Sigmoid colon (tissue), 7 donors: ENCODE data around the gene OTC. TPM values are rescaled to one million over a fixed set of nuclear protein-coding genes. Genes with fewer than 3 reads are reported as not detected.

ENCODE experiments used
- DNase-seq: peaks from one replicate; pipeline ENCODE4 v3.0.0-alpha.2; 2019
- H3K27ac ChIP-seq, 4 donors: fragments of 200-600 bp; sonication (generic); one replicate each; pipeline ENCODE4 v1.5.1; 2016 to 2019; ENCODE audit warnings: mild to moderate bottlenecking in 1 of 4
- H3K27me3 ChIP-seq, 3 donors: fragments of 200-600 bp; sonication (generic); one replicate each; pipeline ENCODE4 v1.5.1; 2019; ENCODE audit warnings: mild to moderate bottlenecking in 1 of 3
- H3K36me3 ChIP-seq, 4 donors: fragments of 200-600 bp; sonication (generic); one replicate each; pipeline ENCODE4 v1.5.1; 2016 to 2019
- H3K4me1 ChIP-seq, 4 donors: fragments of 200-600 bp; sonication (generic); one replicate each; pipeline ENCODE4 v1.5.1; 2017 to 2019
- H3K4me3 ChIP-seq, 4 donors: fragments of 200-600 bp; sonication (generic); one replicate each; pipeline ENCODE4 v1.5.1; 2017 to 2019; ENCODE audit warnings: mild to moderate bottlenecking in 2 of 4, moderate library complexity in 1 of 4
- H3K9me3 ChIP-seq, 4 donors: fragments of 200-600 bp in 3 of 4; sonication (generic) in 3 of 4; one replicate each; pipeline versions ENCODE4 v1.5.1 to v1.6.1; 2013 to 2019
- CTCF ChIP-seq, 4 experiments: fragments of 450-650 bp in 3 of 4; fragments of 200-600 bp in 1 of 4; IDR thresholded peaks; one replicate each; pipeline ENCODE4 v1.5.1; 2016 to 2019; ENCODE audit warnings: antibody characterized with exemption in 4 of 4, mild to moderate bottlenecking in 3 of 4, moderate library complexity in 2 of 4
- EP300 ChIP-seq, 4 donors: sonication (generic); formaldehyde crosslinking; IDR thresholded peaks; one replicate each; pipeline ENCODE4 v1.6.1; 2017; ENCODE audit warnings: antibody characterized with exemption in 4 of 4
- POLR2A ChIP-seq, 2 donors: fragments of 450-650 bp; IDR thresholded peaks; one replicate each; pipeline ENCODE4 v1.6.1; 2016; ENCODE audit warnings: antibody characterized with exemption in 2 of 2, mild to moderate bottlenecking in 2 of 2, moderate library complexity in 2 of 2
- POLR2AphosphoS5 ChIP-seq, 4 donors: sonication (generic); formaldehyde crosslinking; IDR thresholded peaks; one replicate each; pipeline ENCODE4 v1.6.1; 2017; ENCODE audit warnings: antibody characterized with exemption in 4 of 4
- WGBS, 2 donors: extraction: QIAGEN DNeasy Blood & Tissue Kit; methylation state at CpG; one replicate each; pipeline ENCODE4 v1.1.7; 2013; 5-methylcytosine and 5-hydroxymethylcytosine counted together
- intact Hi-C: fragments of 100-400 bp; cut with DNase I; formaldehyde crosslinking; loops from one replicate; pipeline ENCODE4 v1.15.1; 2023
- polyA plus RNA-seq, 3 donors: library from polyadenylated mRNA; stranded (reverse); fragments of 200-250 nt; gene quantifications; one replicate each; pipeline ENCODE4 v1.2.3, GENCODE V29; 2013
- total RNA-seq, 4 donors: library from RNA; depleted of rRNA; stranded (reverse); fragments of >200 nt; gene quantifications; one replicate each; pipeline ENCODE4 v1.1.0, GENCODE V29; 2016
- donor health status: healthy with polysubstance abuse.
- donor health status: Bipolar disorder and iron deficiency.
- donor health status: healthy.

Gene OTC
- total and polyA plus RNA-seq, 7 donors, result 0.49 to 5.3 (median 3.1) TPM; not detected in 1

- Histone ChIP-seq H3K9me3 (no peaks in the 10 kb centered on the region), H3K27me3 (no peaks in the 10 kb centered on the region), H3K4me1 (no peaks in the 10 kb centered on the region), H3K36me3 (no peaks in the 10 kb centered on the region), H3K4me3 (no peak overlapping the region), H3K27ac (no peak overlapping the region)
- intact Hi-C loops, result no loop called here
- no peak for DNase-seq
- TF ChIP-seq EP300 (IDR thresholded peaks at IDR 0.05) (no peak), CTCF (IDR thresholded peaks at IDR 0.05) (no peak), POLR2A (IDR thresholded peaks at IDR 0.05) (no peak), POLR2AphosphoS5 (IDR thresholded peaks at IDR 0.05) (no peak)
Measured at GRCh38 chrX:38409289-38409688, 56.9 kb downstream of the OTC start.

DNA sequence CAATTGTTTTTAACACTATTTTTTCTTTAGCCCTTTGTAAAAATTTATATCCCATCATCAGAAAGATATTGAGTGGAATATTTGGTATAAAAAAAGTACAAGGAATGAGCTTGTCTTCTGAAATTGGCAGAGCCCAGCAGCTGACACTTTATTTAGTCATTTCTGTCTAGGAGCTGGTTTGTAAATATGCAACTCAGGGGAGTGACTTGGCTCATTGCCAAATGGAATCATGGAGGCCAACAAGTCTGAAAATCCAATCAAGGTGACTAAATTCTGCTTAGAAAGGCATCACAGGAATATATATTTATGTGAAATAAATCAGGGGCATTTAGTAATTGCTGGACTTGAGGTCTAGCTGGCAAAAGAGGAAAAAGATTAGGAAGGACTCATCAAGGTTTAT is 74.4 kb downstream of the OTC start:
- DNase-seq, result no peak
- no peaks in the 10 kb centered on the region for H3K4me1 ChIP-seq
- TF ChIP-seq POLR2AphosphoS5 (IDR thresholded peaks at IDR 0.05), result no peak
- intact Hi-C loops, result no loop called here
- no peaks in the 10 kb centered on the region for H3K36me3 ChIP-seq
- H3K4me3 ChIP-seq, result no peak overlapping the region
- H3K27ac ChIP-seq, result no peak overlapping the region
- H3K27me3 ChIP-seq, result no peaks in the 10 kb centered on the region
- H3K9me3 ChIP-seq, result no peaks in the 10 kb centered on the region

DNA sequence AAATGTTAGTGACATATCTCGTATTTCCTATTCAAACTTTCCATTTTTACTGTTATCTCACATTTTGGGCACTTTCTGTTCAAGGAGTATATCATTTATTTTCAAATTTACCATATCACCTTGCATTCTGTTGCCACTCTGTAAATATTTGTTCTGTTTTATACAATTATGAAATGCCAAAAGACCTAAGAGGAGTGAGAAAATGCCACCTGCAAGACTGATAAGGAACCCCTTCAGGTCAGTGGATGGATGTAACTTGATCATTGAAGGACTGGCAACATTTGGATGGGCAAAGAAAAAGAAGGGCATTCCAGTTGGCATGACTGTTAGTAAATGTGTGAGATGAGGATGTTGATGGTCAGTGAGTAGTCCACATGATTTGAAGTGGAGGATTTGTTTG is 79.1 kb downstream of the OTC start:
- no peak for DNase-seq
- Histone ChIP-seq H3K36me3 (no peaks in the 10 kb centered on the region), H3K27ac (no peak overlapping the region), H3K9me3 (no peaks in the 10 kb centered on the region), H3K4me3 (no peak overlapping the region), H3K27me3 (no peaks in the 10 kb centered on the region), H3K4me1 (no peaks in the 10 kb centered on the region)
- 96 to 97% methylated on average over 1 of the region's 1 CpG for WGBS, 2 donors
- intact Hi-C loops, result no loop called here
- TF ChIP-seq POLR2A (IDR thresholded peaks at IDR 0.05) (no peak), POLR2AphosphoS5 (IDR thresholded peaks at IDR 0.05) (no peak), CTCF (IDR thresholded peaks at IDR 0.05) (no peak), EP300 (IDR thresholded peaks at IDR 0.05) (no peak)

GRCh38 chrX:38435130-38435529 is 82.7 kb downstream of the OTC start:
- intact Hi-C loops, result no loop called here
- no peaks in the 10 kb centered on the region for H3K9me3 ChIP-seq
- no peak overlapping the region for H3K27ac ChIP-seq
- H3K4me1 ChIP-seq, result no peaks in the 10 kb centered on the region
- H3K27me3 ChIP-seq, result no peaks in the 10 kb centered on the region
- WGBS, 2 donors, result 95 to 97% methylated on average over 1 of the region's 1 CpG
- no peak for TF ChIP-seq POLR2A (IDR thresholded peaks at IDR 0.05)
- TF ChIP-seq EP300 (IDR thresholded peaks at IDR 0.05), result no peak
- no peak for TF ChIP-seq POLR2AphosphoS5 (IDR thresholded peaks at IDR 0.05)
- TF ChIP-seq CTCF (IDR thresholded peaks at IDR 0.05), result no peak
- DNase-seq, result no peak
- H3K4me3 ChIP-seq, result no peak overlapping the region
- no peaks in the 10 kb centered on the region for H3K36me3 ChIP-seq

DNA sequence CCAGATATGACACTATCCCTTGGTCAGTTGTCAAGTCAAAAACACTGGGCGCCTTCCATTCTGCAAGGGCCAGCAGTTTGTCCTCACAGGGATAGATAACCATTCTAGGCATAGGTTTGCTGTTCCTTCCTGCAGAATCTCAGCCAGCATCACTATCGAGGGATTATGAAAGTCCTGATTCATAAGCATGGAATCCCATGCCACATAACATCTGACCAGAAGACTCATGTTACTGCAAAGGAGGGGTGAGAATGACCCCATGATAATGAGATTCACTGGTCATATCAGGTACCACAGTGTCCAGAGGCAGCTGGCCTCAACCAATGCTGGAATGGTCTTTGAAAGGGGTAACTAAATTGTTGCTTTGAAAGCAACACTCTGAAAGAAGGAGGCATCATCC is 84.7 kb downstream of the OTC start:
- no peaks in the 10 kb centered on the region for H3K4me1 ChIP-seq
- H3K27me3 ChIP-seq, result no peaks in the 10 kb centered on the region
- no peak for DNase-seq
- H3K36me3 ChIP-seq, result no peaks in the 10 kb centered on the region
- H3K27ac ChIP-seq, result no peak overlapping the region
- H3K4me3 ChIP-seq, result no peak overlapping the region
- TF ChIP-seq CTCF (IDR thresholded peaks at IDR 0.05) (no peak), POLR2AphosphoS5 (IDR thresholded peaks at IDR 0.05) (no peak), EP300 (IDR thresholded peaks at IDR 0.05) (no peak), POLR2A (IDR thresholded peaks at IDR 0.05) (no peak)
- intact Hi-C loops, result no loop called here
- 94 to 98% methylated on average over 2 of the region's 2 CpGs for WGBS, 2 donors
- H3K9me3 ChIP-seq, result no peaks in the 10 kb centered on the region
